PC-9 (cell line): Measurements from ENCODE around the gene PADI6. TPM values are rescaled to one million over a fixed set of nuclear protein-coding genes. Genes with fewer than 3 reads are reported as not detected.

Experiments
- BruUV-seq: library from RNA; stranded (reverse); fragments of 400-500 nt; replicated peaks from 2 replicates; lab custom pipeline; 2021; lab: Mats Ljungman, UMichigan
- CTCF ChIA-PET: fragments of 300-600 bp; sonication (Branson Sonifier 250); formaldehyde crosslinking; loops from one replicate; lab custom pipeline; 2022; ENCODE audit warnings: antibody characterized with exemption; lab: Charles Lee
- POLR2A ChIA-PET: fragments of 300-600 bp; sonication (Branson Sonifier 250); formaldehyde crosslinking; loops from one replicate; lab custom pipeline; 2022; ENCODE audit warnings: antibody characterized with exemption; ENCODE audit not compliant: unreplicated experiment; lab: Charles Lee
- DNase-seq, 2 experiments: peaks; one replicate each; pipeline versions ENCODE4 v3.0.0 to v3.0.0-alpha.2; 2015 to 2022; ENCODE audit warnings: mixed read lengths in 1 of 2
- H2AFZ ChIP-seq: fragments of 200-600 bp; sonication (generic); 2 replicates; pipeline ENCODE4 v1.8.1; 2017; ENCODE audit warnings: antibody characterized with exemption
- H3F3A ChIP-seq: fragments of 200-600 bp; sonication (generic); 2 replicates; pipeline ENCODE4 v1.8.1; 2017; ENCODE audit warnings: antibody characterized with exemption, mild to moderate bottlenecking, low read depth; ENCODE audit not compliant: insufficient read depth
- H3K27ac ChIP-seq: fragments of 200-600 bp; sonication (generic); 2 replicates; pipeline ENCODE4 v1.6.1; 2016; ENCODE audit warnings: mixed run types
- H3K27me3 ChIP-seq: fragments of 200-600 bp; sonication (generic); 2 replicates; pipeline ENCODE4 v1.6.1; 2016; ENCODE audit warnings: low read depth, mixed run types; ENCODE audit not compliant: insufficient read depth
- H3K36me3 ChIP-seq: fragments of 200-600 bp; sonication (generic); 2 replicates; pipeline ENCODE4 v1.6.1; 2016; ENCODE audit warnings: low read depth, mixed run types
- H3K4me1 ChIP-seq: fragments of 200-600 bp; sonication (generic); replicated peaks from 2 replicates; pipeline ENCODE4 v1.6.1; 2016; ENCODE audit warnings: mixed run types; ENCODE audit not compliant: insufficient read depth
- H3K4me2 ChIP-seq: fragments of 200-600 bp; sonication (generic); 2 replicates; pipeline ENCODE4 v1.6.1; 2017; ENCODE audit warnings: mixed run types
- H3K4me3 ChIP-seq: fragments of 200-600 bp; sonication (generic); 2 replicates; pipeline ENCODE4 v1.6.1; 2016; ENCODE audit warnings: mixed run types
- H3K79me2 ChIP-seq: fragments of 200-600 bp; sonication (generic); 2 replicates; pipeline ENCODE4 v1.6.1; 2017; ENCODE audit warnings: low read depth, mixed run types
- H3K9me2 ChIP-seq: fragments of 200-600 bp; sonication (generic); 2 replicates; pipeline ENCODE4 v1.8.1; 2017; ENCODE audit warnings: mild to moderate bottlenecking; ENCODE audit not compliant: insufficient read depth
- H3K9me3 ChIP-seq: fragments of 200-600 bp; sonication (generic); 2 replicates; pipeline ENCODE4 v1.8.1; 2016; ENCODE audit warnings: low read depth; ENCODE audit not compliant: insufficient read depth
- H4K20me1 ChIP-seq: fragments of 200-600 bp; sonication (generic); 2 replicates; pipeline ENCODE4 v1.8.1; 2017; ENCODE audit not compliant: insufficient read depth
- EZH2 ChIP-seq: fragments of 200-600 bp; sonication (generic); IDR thresholded peaks from 2 replicates; pipeline ENCODE4 v1.8.0; 2017; ENCODE audit warnings: antibody characterized with exemption, low read depth
- intact Hi-C: fragments of 100-400 bp; cut with micrococcal nuclease; formaldehyde crosslinking; loops from one replicate; pipeline ENCODE4 v1.10.0; 2022; ENCODE audit not compliant: unreplicated experiment
- total RNA-seq: library from RNA; stranded (reverse); gene quantifications from 2 replicates; pipeline ENCODE4 v1.2.3, GENCODE V29; 2021
- TF ChIP-seq, protein P1 (sequence below): fragments of 200-600 bp; sonication (generic); conservative IDR thresholded peaks from 2 replicates; pipeline ENCODE4 v1.6.1; 2017; ENCODE audit warnings: mixed run types, antibody characterized with exemption, mild to moderate bottlenecking, moderate library complexity

PADI6 gene
- total RNA-seq, 1 experiment from 2014 or later = 0.20 TPM

DNA sequence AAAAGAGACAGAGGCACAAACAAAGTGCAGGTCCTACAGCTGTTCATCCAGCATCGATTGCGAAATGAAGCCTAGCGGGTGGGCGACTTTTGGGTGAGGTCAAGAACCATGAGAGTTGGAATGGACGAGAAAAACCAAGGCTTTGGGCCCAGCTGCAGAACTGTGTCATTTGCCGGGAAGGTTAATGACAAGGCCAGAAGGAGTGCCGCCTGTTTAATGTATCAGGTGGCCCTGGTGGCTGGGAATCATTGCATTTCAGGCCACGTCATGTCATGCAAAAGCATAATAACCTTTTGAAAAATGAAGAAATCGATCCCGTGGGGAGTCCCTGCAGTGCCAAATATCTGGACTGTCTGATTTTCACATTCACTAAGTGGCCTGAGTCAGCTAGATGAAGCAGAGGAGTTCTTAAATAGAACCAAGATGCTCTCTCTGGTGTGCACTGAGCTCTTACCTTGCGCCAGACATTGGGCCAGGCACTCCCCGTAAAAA, 75.6 kb downstream of the PADI6 start:
- intact Hi-C loops = no loop called here
- BruUV-seq = no TSS peak
- no peaks in the 10 kb centered on the region for H3K9me3 ChIP-seq
- H3K4me3 ChIP-seq = no peak overlapping the region
- no peak overlapping the region for H3K4me2 ChIP-seq
- H2AFZ ChIP-seq = no peak overlapping the region
- no peak overlapping the region for H3K27ac ChIP-seq
- H3K4me1 ChIP-seq = peaks cover 8% of the 10 kb centered on the region
- peaks cover 9% of the 10 kb centered on the region; the same call in 1 of the 2 replicates for H3F3A ChIP-seq
- no peak for DNase-seq
- no peaks in the 10 kb centered on the region for H3K9me2 ChIP-seq
- H3K36me3 ChIP-seq = no peaks in the 10 kb centered on the region
- ChIA-PET POLR2A (no interaction called here), CTCF (interaction anchor here (0.5 kb wide), 1 partner anchor 39 kb away, joined by 4 read pairs; no protein-coding TSS in a partner anchor)
- H3K79me2 ChIP-seq = no peaks in the 10 kb centered on the region
- no peak for TF ChIP-seq EZH2
- TF ChIP-seq, protein P1, sequence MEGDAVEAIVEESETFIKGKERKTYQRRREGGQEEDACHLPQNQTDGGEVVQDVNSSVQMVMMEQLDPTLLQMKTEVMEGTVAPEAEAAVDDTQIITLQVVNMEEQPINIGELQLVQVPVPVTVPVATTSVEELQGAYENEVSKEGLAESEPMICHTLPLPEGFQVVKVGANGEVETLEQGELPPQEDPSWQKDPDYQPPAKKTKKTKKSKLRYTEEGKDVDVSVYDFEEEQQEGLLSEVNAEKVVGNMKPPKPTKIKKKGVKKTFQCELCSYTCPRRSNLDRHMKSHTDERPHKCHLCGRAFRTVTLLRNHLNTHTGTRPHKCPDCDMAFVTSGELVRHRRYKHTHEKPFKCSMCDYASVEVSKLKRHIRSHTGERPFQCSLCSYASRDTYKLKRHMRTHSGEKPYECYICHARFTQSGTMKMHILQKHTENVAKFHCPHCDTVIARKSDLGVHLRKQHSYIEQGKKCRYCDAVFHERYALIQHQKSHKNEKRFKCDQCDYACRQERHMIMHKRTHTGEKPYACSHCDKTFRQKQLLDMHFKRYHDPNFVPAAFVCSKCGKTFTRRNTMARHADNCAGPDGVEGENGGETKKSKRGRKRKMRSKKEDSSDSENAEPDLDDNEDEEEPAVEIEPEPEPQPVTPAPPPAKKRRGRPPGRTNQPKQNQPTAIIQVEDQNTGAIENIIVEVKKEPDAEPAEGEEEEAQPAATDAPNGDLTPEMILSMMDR = no peak
- no peaks in the 10 kb centered on the region for H4K20me1 ChIP-seq
- H3K27me3 ChIP-seq = no peaks in the 10 kb centered on the region

Other genes with a start within 250 kb of the PADI6 start
- gene PADI1, start 167.1 kb upstream of the PADI6 start, total RNA-seq = 27.7 and 28.3 TPM in 2 replicates
- 1.1 and 5.0 TPM in 2 replicates for gene PADI3, start 123.1 kb upstream of the PADI6 start, total RNA-seq
- 3.1 and 7.7 TPM in 2 replicates for gene PADI4, start 64.0 kb upstream of the PADI6 start, total RNA-seq
- 158 and 170 TPM in 2 replicates for gene RCC2, start 67.5 kb downstream of the PADI6 start, total RNA-seq
- gene ARHGEF10L, start 167.5 kb downstream of the PADI6 start, total RNA-seq = 21.6 and 25.4 TPM in 2 replicates